HG02840 (cell line): Measurements from ENCODE around the gene MVB12B.

Experiments
- ATAC-seq: cut with Tn5 transposase; IDR thresholded peaks from one replicate; pipeline ENCODE4 v1.9.1; 2021; ENCODE audit warnings: mild to moderate bottlenecking, moderate library complexity, moderate number of reproducible peaks; ENCODE audit not compliant: unreplicated experiment, low FRiP score

The MVB12B gene

GRCh38 chr9:126328407-126328806, 1.8 kb downstream of the MVB12B start:
- no peak for ATAC-seq

GRCh38 chr9:126329476-126330275, 3.0 kb downstream of the MVB12B start:
- no peak for ATAC-seq

GRCh38 chr9:126330536-126330935, 3.9 kb downstream of the MVB12B start:
- ATAC-seq, result no peak

GRCh38 chr9:126331964-126332748, 5.5 kb downstream of the MVB12B start:
- no peak for ATAC-seq

GRCh38 chr9:126334721-126335621, 8.3 kb downstream of the MVB12B start:
- no peak for ATAC-seq

GRCh38 chr9:126335837-126336735, 9.5 kb downstream of the MVB12B start:
- no peak for ATAC-seq

GRCh38 chr9:126336736-126337325, 10.2 kb downstream of the MVB12B start:
- no peak for ATAC-seq

- ATAC-seq, result no peak
Measured at GRCh38 chr9:126337729-126338372, 11.2 kb downstream of the MVB12B start.

- no peak for ATAC-seq
Measured at GRCh38 chr9:126338945-126339344, 12.3 kb downstream of the MVB12B start.

DNA sequence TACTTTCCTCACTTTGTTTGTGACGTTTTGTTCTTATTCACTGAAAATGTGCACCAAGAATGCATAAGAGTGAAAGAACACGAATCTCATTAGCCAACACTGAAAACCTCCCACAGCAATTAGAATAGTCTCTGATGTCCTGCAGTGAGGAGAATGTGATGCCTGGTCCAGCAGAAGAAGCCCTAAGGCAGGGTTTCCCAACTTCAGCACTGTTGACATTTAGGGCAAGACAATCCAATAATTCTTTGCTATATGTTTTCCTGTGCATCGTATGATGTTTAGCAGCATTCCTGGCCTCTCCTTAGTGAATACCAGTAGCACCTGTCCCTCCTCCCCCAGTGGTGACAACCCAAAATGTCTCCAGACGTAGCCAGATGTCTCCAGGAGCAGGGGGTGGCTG, 14.8 kb downstream of the MVB12B start:
- no peak for ATAC-seq

DNA sequence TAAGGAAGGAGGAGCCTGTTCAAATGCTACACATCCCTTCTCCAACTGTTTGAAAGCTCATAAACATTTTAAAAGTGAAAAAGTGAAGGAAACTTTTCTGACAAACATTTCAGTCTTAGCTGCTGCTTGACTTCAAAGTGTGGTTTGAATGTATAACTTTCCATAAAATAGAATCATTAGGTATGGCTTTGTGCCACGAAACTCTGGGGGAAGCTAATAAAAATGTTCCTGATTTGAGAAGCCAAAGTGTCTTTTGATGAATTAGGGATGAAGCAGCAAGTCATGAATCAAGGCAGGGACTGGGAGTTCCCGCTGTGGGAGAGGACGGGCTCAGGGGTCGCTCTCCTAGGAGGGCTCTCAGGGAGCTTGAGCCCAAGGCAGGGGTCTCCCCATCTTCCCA, 15.3 kb downstream of the MVB12B start:
- ATAC-seq, result no peak

GRCh38 chr9:126342621-126343031, 16.0 kb downstream of the MVB12B start:
- no peak for ATAC-seq

DNA sequence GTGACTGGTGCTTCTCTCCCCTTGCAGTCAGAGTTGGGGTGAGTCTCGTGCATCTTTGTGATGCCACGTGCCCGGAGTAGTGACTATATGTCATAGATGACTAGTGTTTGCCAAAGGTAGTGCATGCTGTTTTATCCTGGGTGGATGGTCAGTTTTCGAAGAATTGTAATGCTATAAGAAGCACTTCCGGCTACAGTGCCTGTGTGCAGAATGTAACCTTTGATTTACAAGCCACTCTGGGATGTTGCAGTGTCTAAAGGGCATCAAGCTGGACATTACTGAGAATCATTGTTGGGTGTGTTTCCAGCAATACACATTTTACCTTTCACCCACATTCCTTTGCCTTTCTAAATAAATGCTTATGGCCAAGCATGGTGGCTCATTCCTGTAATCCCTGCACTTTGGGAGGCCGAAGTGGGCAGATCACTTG, 16.7 kb downstream of the MVB12B start:
- no peak for ATAC-seq

- ATAC-seq, result no peak
Measured at GRCh38 chr9:126346031-126346430, 19.4 kb downstream of the MVB12B start.

DNA sequence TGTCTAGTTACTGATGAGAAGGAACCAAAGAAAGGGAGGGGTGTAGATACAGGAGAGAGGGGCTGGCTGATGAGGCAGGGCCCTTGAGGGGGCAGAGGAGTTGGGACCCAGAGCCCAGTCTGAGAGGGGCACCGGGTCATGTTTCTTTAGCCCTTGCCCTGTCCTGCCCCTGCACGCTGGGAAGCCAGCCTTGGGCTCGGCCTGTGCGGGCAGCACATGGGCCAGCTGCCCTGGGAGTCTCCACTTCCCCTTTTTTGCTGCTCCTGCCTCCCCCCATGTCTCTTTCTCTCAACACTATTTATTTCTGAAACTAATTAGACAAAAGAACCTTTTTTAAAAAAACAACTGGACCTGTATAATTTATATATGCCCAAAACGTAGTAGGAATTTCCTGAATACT, 20.5 kb downstream of the MVB12B start:
- ATAC-seq, result no peak

GRCh38 chr9:126347911-126348760, 21.5 kb downstream of the MVB12B start:
- no peak for ATAC-seq

DNA sequence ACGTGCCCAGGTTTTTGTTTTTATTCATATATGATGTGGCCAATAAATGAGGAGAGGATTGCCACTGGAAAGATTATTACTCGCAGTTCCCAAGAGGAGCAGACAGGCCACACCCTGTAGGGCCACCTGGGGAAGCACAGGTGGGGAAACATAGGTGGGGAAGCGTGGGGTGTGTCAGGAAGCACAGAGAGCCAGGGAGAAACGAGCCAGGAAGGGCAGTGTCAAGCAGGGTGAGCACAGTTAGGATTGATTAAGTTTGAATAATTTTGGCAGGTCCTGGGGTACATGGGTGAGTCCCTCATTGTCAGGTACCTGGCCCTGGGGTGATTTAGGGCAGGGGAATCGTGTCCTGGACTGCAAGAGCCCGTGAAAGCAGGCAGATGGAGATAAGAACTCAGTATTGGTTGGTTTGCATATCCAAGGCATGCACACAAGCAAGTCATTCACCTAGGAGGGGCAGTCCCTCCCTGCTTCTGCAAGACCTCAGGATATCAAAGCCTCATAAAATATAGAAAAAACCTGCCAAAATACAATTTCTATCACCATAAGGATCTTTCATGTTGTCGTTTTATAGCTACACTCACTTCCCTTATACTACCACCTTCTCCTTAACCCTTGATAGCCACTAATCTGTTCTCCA, 22.4 kb downstream of the MVB12B start:
- no peak for ATAC-seq
